Measurements from ENCODE around the gene DNAJC19.
"Not testable (repeated sequence)": the region's sequence is repeated elsewhere in the genome, so short reads cannot be mapped to it uniquely, and the experiment has no call there.

The DNAJC19 gene

GRCh38 chr3:180989291-180990163 is at the start of gene DNAJC19:
Gene DNAJC19, minus strand, starts transcription at chr3:180989736. Its CDS starts 134 bp downstream, at chr3:180989602.
- peak; percentile 81 for DNase-seq

DNA sequence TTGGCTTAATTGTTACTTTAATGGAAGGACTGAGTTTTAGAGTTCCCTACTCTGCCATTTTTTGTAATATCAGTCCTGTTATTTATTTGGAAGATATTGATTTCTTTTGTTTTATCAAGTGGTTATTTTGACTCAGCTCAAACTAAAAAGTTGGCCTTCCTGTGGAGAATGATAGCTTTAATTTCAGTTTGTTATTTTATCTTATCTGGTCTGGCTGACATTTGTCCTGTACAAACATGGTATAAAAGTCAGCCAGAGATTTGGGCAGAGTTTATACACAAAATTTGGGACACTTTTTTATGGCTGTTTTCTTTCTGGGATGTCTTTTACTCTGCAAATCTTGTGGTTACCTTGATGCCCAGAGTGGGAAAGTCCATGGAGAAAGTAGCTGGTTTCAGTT is 41.4 kb upstream of the DNAJC19 start:
- DNase-seq: no peak

- DNase-seq: no peak
Observed at GRCh38 chr3:181025204-181025603, 35.7 kb upstream of the DNAJC19 start.

DNA sequence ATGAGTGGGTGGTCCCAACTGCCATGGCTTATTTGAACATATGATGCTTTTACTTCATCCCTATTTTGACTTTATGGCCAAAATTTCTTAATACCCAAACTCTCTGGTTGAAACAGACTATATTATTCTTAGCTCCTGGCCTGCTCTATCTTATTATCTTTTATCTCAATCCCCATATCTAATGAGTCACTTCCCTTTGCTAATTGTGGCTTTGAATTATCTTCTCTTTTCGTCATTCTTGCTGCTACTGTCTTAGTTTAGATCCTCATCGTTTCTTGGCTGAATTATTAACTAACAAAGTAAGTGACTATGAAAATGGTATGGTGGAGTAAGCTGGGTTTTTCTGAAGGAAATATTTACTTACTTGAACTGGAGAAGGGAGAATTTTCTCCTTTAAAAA is 28.2 kb upstream of the DNAJC19 start:
- DNase-seq: no peak

GRCh38 chr3:181009225-181009624 is 19.7 kb upstream of the DNAJC19 start:
- no peak for DNase-seq

- DNase-seq: no peak
Observed at GRCh38 chr3:181008796-181009195, 19.3 kb upstream of the DNAJC19 start.

GRCh38 chr3:181007262-181007661 is 17.7 kb upstream of the DNAJC19 start:
- no peak for DNase-seq

- DNase-seq: no peak
Observed at GRCh38 chr3:181006541-181006940, 17.0 kb upstream of the DNAJC19 start.

DNA sequence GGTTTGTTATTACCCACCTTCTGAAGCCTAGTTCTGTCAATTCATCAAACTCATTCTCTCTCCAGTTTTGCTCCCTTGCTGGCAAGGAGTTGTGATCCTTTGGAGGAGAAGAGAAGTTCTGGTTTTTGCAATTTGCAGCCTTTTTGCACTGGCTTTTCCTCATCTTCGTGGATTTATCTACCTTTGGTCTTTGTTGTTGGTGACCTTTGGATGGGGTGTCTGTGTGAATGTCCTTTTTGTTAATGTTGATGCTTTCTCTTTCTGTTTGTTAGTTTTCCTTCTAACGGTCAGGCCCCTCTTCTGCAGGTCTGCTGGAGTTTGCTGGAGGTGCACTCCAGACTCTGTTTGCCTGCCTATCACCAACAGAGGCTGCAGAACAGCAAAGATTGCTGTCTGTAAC is 13.9 kb upstream of the DNAJC19 start:
- not testable (repeated sequence) for DNase-seq

DNA sequence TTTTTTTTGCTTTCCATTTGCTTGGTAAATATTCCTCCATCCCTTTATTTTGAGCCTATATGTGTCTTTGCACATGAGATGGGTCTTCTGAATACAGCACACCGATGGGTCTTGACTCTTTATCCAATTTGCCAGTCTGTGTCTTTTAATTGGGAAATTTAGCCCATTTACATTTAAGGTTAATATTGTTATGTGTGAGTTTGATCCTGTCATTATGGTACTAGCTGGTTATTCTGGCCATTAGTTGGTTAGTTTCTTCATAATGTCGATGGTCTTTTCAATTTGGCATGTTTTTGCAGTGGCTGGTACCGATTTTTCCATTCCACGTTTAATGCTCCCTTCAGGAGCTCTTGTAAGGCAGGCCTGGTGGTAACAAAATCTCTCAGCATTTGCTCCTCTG is 12.8 kb upstream of the DNAJC19 start:
- DNase-seq: not testable (repeated sequence)

GRCh38 chr3:180996415-180996932 is 6.9 kb upstream of the DNAJC19 start:
- DNase-seq: no peak

- DNase-seq: no peak
Observed at GRCh38 chr3:180990505-180990904, 969 bp upstream of the DNAJC19 start.

DNA sequence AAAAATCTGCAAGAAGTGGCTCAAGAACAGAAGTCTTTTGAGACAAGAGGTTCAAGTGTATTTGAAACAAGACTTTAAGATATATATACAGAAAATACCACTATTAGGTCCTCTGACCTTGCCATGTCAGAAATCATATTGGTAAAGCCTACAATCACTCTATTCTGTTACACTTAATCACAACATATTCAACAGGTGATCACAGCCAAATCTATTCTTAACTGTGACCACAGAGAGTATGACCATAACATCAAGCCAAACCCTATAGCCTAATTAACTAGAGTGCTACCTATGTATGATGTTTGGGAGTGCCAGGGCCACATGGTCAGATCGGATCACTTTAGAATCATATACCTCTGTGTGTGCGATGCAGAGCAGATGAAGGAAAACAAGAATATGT is 2.2 kb downstream of the DNAJC19 start:
- no peak for DNase-seq

- DNase-seq: not testable (repeated sequence)
Observed at GRCh38 chr3:180986366-180986765, 3.2 kb downstream of the DNAJC19 start.

DNA sequence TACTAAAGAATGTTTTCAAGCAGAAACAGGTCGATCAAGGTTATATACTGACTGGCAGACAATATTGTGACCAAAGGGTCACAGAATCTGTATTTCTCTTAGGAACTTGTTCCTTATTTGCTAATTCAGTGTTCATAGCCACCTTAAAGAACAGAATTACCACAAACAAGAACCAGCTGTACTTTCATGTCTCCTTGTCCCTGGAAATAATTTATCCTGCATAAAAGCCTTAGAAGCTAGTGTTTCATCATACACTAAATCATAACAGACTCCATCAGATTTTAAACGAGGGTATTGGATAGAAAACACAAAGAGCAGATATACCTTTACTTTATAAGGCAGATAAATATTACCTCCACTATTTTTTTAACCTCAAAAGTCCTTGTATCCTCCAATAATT is 6.4 kb downstream of the DNAJC19 start:
- DNase-seq: no peak

DNA sequence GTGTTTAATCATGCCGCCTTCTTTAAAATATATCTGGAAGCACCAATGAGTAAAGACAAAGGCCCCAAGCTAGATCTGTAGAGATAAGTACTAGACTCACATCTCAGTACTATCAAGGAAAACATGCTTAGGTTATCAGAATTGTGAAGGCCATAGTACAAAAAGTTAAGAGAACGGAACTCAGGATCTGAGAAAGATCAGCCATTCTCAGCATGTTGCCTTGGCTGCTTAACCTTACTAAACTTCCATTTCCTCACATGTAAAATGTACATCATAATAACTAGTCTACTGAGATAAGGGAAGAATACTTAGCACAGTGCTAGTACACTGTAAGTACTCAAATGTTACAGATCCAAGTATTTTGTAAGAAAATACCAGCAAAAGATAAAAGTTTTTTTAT is 7.6 kb downstream of the DNAJC19 start:
- no peak for DNase-seq

DNA sequence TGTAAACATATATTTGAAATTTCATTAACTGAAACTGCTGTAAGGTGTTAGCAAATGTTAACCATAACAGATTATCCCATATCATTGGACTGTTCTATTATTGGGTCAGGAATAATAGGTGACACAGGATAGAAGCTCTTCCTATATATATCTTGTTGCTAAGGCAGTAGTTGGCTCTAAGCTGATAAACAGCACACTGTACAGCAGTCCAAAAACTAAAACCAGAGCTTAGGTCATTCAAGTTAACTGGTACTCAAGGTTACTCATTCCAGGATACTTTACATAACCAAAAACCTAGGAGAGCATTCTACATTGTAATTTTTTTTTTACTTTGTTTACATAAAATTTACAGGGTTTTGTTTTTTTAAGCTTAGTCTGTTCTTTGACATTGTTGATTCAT is 8.9 kb downstream of the DNAJC19 start:
- no peak for DNase-seq

- no peak for DNase-seq
Observed at GRCh38 chr3:180979961-180980360, 9.6 kb downstream of the DNAJC19 start.

DNA sequence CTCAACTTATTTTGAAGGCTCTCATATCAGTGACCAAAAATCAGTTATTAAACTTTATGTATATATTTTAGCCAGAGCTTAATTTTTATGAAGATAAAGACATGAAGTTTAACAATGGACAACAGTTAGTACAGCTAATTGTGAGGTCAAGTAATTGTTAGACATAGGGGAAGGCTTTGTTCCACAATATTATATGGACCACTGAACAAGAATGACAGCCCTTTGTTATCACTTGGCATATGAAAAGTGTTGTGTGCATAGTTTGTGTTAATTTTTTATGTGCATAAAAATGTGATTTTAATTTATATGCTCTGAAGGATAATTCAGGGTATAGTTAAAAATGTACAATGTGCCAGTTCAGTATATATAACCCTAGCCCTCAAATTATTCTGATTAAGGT is 12.0 kb downstream of the DNAJC19 start:
- DNase-seq: no peak

GRCh38 chr3:180974286-180974685 is 15.2 kb downstream of the DNAJC19 start:
- DNase-seq: no peak

DNA sequence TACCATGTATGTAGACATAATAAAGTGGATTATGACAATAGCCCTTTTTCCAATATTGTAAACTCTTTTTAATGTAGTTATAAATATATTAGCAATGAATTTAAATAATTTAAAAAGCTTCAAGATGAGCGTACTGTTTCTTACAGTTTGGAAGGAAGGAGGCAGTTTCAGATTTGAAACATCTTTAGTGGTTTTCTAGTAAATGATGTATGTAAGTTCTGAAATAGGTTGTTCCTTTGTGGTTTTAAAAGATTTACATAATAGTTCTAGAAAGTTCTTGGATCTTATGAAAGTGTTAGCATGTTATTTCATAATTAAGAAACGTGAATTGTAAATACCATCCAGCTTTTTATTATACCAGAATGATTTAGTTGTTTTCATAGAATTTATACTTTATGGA is 16.0 kb downstream of the DNAJC19 start:
- no peak for DNase-seq

DNA sequence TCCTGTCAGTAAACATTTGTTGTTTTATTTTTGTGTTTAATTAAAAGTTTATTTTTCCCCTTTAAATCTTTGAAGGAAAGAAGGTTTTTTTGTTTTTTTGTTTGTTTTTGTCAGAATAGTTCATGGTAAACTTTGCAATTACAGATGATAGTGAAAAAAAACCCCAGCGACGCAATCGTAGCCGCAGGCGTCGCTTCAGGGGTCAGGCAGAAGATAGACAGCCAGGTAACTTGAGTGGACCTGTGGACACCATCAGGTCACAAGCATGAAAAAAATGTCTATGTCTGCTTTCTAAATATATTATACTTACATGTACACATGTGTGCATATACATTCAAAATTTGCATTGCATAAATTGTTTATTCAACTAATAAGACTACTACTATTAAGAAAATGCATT is 18.6 kb downstream of the DNAJC19 start:
- DNase-seq: no peak

DNA sequence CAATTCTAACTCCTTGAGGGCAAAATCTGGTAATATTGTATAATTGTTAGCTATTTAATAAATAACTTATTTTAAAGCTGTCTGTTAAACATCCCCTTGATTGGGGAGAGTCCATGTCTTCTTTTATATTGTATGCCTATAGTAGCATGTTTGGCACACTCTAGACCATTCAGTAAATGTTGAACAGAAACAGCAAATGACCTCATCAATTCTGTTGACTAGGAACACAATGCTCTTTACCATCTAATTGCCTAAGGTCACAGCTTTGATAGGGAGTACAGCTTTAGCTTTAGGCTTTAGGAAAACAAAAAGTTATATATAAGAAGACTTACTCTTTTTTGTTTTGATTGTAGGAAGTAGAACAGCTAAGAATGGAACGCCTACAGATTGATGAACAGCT is 27.0 kb downstream of the DNAJC19 start:
- no peak for DNase-seq

GRCh38 chr3:180961552-180961951 is 28.0 kb downstream of the DNAJC19 start:
- no peak for DNase-seq

- no peak for DNase-seq
Observed at GRCh38 chr3:180961087-180961486, 28.4 kb downstream of the DNAJC19 start.
